ENCODE data around the gene SUGCT.

The SUGCT gene

DNA sequence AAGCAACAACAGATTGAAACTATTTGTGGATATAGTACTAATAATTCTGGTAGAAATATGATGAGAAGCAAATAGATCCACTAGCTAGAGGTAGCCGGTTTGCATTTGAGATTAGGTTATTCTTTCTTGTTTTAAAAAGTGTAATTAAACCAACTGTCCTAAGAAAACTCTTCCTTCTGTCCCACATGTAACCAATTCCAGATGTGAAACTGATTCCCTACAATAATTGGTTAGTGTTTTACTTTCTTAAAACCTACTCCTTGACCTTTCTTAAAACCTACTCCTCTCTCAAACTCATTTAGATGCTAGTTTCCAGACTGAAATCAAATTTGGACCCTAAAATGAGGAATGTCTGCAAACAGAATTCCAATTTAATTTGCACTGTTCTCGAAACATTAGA lies 521.5 kb downstream of the SUGCT start:
- TF ChIP-seq BCL11A (tag by site-specific recombination; IDR thresholded peaks at IDR 0.05; ENCODE audit: low read depth) = no peak
- no peak for TF ChIP-seq ZFHX2 (tag by site-specific recombination; conservative IDR thresholded peaks at IDR 0.05)
- no peak for TF ChIP-seq ZNF664 (tag by site-specific recombination; IDR thresholded peaks at IDR 0.05)
- TF ChIP-seq ZNF24 (tag by site-specific recombination; IDR thresholded peaks at IDR 0.05) = no peak
- TF ChIP-seq KLF16 (tag by site-specific recombination; IDR thresholded peaks at IDR 0.05) = no peak
- no peak for TF ChIP-seq ZNF768 (tag by site-specific recombination; IDR thresholded peaks at IDR 0.05)
- TF ChIP-seq PRDM6 (tag by site-specific recombination; IDR thresholded peaks at IDR 0.05) = no peak
- TF ChIP-seq, protein P1, sequence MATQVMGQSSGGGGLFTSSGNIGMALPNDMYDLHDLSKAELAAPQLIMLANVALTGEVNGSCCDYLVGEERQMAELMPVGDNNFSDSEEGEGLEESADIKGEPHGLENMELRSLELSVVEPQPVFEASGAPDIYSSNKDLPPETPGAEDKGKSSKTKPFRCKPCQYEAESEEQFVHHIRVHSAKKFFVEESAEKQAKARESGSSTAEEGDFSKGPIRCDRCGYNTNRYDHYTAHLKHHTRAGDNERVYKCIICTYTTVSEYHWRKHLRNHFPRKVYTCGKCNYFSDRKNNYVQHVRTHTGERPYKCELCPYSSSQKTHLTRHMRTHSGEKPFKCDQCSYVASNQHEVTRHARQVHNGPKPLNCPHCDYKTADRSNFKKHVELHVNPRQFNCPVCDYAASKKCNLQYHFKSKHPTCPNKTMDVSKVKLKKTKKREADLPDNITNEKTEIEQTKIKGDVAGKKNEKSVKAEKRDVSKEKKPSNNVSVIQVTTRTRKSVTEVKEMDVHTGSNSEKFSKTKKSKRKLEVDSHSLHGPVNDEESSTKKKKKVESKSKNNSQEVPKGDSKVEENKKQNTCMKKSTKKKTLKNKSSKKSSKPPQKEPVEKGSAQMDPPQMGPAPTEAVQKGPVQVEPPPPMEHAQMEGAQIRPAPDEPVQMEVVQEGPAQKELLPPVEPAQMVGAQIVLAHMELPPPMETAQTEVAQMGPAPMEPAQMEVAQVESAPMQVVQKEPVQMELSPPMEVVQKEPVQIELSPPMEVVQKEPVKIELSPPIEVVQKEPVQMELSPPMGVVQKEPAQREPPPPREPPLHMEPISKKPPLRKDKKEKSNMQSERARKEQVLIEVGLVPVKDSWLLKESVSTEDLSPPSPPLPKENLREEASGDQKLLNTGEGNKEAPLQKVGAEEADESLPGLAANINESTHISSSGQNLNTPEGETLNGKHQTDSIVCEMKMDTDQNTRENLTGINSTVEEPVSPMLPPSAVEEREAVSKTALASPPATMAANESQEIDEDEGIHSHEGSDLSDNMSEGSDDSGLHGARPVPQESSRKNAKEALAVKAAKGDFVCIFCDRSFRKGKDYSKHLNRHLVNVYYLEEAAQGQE (tag by site-specific recombination; IDR thresholded peaks at IDR 0.05) = no peak
- no peak for TF ChIP-seq ZNF211 (tag by site-specific recombination; IDR thresholded peaks at IDR 0.05; ENCODE audit: low read depth)
- no peak for TF ChIP-seq TSHZ1 (tag by site-specific recombination; IDR thresholded peaks at IDR 0.05; ENCODE audit: borderline replicate concordance)
- no peak for TF ChIP-seq ZNF561 (tag by site-specific recombination; IDR thresholded peaks at IDR 0.05; ENCODE audit: borderline replicate concordance)
- TF ChIP-seq ZNF600 (tag by site-specific recombination; IDR thresholded peaks at IDR 0.05) = no peak
- no peak overlapping the region for H3K27ac ChIP-seq (ENCODE audit: extremely low read depth, low read depth, low read length)
- H3K4me3 ChIP-seq (ENCODE audit: low read depth, low read length) = no peak overlapping the region
- no peaks in the 10 kb centered on the region for H3K9me3 ChIP-seq (ENCODE audit: control insufficient read depth, insufficient read depth, low read depth, low read length)
- no peaks in the 10 kb centered on the region for H3K4me1 ChIP-seq (ENCODE audit: control insufficient read depth, insufficient read depth, low read length)
- CTCF ChIA-PET = no interaction called here
- POLR2A ChIA-PET = no interaction called here
- H3K36me3 ChIP-seq (ENCODE audit: control insufficient read depth in 2 of 2, insufficient read depth in 1 of 2, low read length in 2 of 2) = no peaks in the 10 kb centered on the region

DNA sequence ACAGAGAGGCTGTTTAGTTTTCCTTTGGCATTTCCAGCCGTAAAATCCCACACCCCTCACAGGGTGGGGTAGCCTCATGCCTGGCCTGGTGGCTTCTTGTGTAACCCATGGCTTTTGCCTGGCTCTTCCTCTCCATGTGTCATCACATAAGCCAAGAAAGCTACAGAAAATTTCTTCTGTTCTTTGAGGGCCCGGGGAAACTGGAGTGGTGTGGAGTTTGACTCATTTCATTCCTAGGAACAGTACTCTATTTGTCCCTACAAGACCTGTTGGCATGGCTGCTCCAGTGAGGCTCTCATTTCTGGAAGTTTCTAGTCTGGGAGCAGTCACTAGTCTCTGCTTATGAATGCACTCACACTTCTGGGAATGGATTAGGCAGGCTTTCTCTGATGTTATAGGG lies 523.9 kb downstream of the SUGCT start:
- Histone ChIP-seq H3K9me3 (ENCODE audit: control insufficient read depth, insufficient read depth, low read depth, low read length) (no peaks in the 10 kb centered on the region), H3K4me3 (ENCODE audit: low read depth, low read length) (no peak overlapping the region), H3K36me3 (ENCODE audit: control insufficient read depth in 2 of 2, insufficient read depth in 1 of 2, low read length in 2 of 2) (no peaks in the 10 kb centered on the region), H3K27ac (ENCODE audit: extremely low read depth, low read depth, low read length) (no peak overlapping the region), H3K4me1 (ENCODE audit: control insufficient read depth, insufficient read depth, low read length) (no peaks in the 10 kb centered on the region)
- ChIA-PET CTCF (no interaction called here), POLR2A (no interaction called here)
- TF ChIP-seq ZNF280C (tag by site-specific recombination; IDR thresholded peaks at IDR 0.05) = no peak
- no peak for TF ChIP-seq ZNF146 (tag by site-specific recombination; IDR thresholded peaks at IDR 0.05)
- TF ChIP-seq ZNF626 (tag by site-specific recombination; IDR thresholded peaks at IDR 0.05) = no peak
- no peak for TF ChIP-seq ZNF549 (tag by site-specific recombination; IDR thresholded peaks at IDR 0.05)
- TF ChIP-seq ZNF423 (tag by site-specific recombination; IDR thresholded peaks at IDR 0.05) = no peak
- no peak for TF ChIP-seq ZNF112 (tag by site-specific recombination; IDR thresholded peaks at IDR 0.05)
- TF ChIP-seq GFI1B (tag by site-specific recombination; IDR thresholded peaks at IDR 0.05) = no peak
- no peak for TF ChIP-seq ZNF214 (tag by site-specific recombination; IDR thresholded peaks at IDR 0.05; ENCODE audit: borderline replicate concordance)
- no peak for TF ChIP-seq ZNF354C (tag by site-specific recombination; IDR thresholded peaks at IDR 0.05; ENCODE audit: borderline replicate concordance, low read depth)
- no peak for TF ChIP-seq ZNF138 (tag by site-specific recombination; IDR thresholded peaks at IDR 0.05; ENCODE audit: borderline replicate concordance)
- TF ChIP-seq HOXA7 (CRISPR knock-in tag; IDR thresholded peaks at IDR 0.05; ENCODE audit: borderline replicate concordance) = no peak
- TF ChIP-seq ZFP3 (tag by site-specific recombination; IDR thresholded peaks at IDR 0.05; ENCODE audit: low read depth) = no peak

All from HEK293 (cell line).